Kidney (tissue), 14 donors: ENCODE measurements around the gene SNAPC4. TPM values are rescaled to one million over a fixed set of nuclear protein-coding genes. Genes with fewer than 3 reads are reported as not detected.

ENCODE experiments used
- DNase-seq, 5 donors: peaks; one replicate each; pipeline ENCODE4 v3.0.0-alpha.2; 2013 to 2020
- FAIRE-seq: peaks from 2 replicates; lab custom pipeline; 2012; peaks lifted over from hg19 to GRCh38; lab: Jason Lieb, UNC
- H3K27ac ChIP-seq, 2 donors: one replicate each; pipeline ENCODE4 v1.7.0; 2013; ENCODE audit warnings: low read depth in 2 of 2, low read length in 2 of 2, inconsistent platforms in 1 of 2
- H3K27me3 ChIP-seq: one replicate; pipeline ENCODE4 v1.7.1; 2013; ENCODE audit warnings: low read length, inconsistent platforms; ENCODE audit not compliant: control insufficient read depth, insufficient read depth
- H3K36me3 ChIP-seq, 3 donors: one replicate each; pipeline versions ENCODE4 v1.7.0 to v1.7.1; 2013; ENCODE audit warnings: low read length in 3 of 3, control low read depth in 1 of 3, inconsistent platforms in 1 of 3; ENCODE audit not compliant: insufficient read depth in 3 of 3, control insufficient read depth in 2 of 3
- H3K4me1 ChIP-seq, 3 donors: one replicate each; pipeline versions ENCODE4 v1.7.0 to v1.7.1; 2013; ENCODE audit warnings: low read length in 3 of 3, inconsistent platforms in 1 of 3, low read depth in 1 of 3; ENCODE audit not compliant: control insufficient read depth in 2 of 3, insufficient read depth in 2 of 3
- H3K4me3 ChIP-seq, 3 donors: one replicate each; pipeline versions ENCODE4 v1.7.0 to v1.8.1; 2013; ENCODE audit warnings: low read length in 3 of 3, control low read depth in 1 of 3, inconsistent platforms in 1 of 3
- H3K9ac ChIP-seq, 3 donors: one replicate each; pipeline versions ENCODE4 v1.7.0 to v1.7.1; 2013; ENCODE audit warnings: low read length in 3 of 3, control low read depth in 1 of 3, inconsistent platforms in 1 of 3
- H3K9me3 ChIP-seq, 3 donors: one replicate each; pipeline versions ENCODE4 v1.7.0 to v1.7.1; 2013; ENCODE audit warnings: low read length in 3 of 3, control low read depth in 1 of 3, inconsistent platforms in 1 of 3; ENCODE audit not compliant: control insufficient read depth in 2 of 3, insufficient read depth in 1 of 3
- CTCF ChIP-seq: IDR thresholded peaks from 3 replicates; pipeline ENCODE4 v1.5.1; 2012; ENCODE audit warnings: mild to moderate bottlenecking, moderate library complexity, borderline replicate concordance; ENCODE audit not compliant: insufficient read depth; ENCODE audit errors: extremely low read depth
- intact Hi-C: fragments of 100-400 bp; cut with DNase I; formaldehyde crosslinking; loops from one replicate; pipeline ENCODE4 v1.11.1; 2022
- polyA plus RNA-seq: library from polyadenylated mRNA; stranded (reverse); fragments of 350-450 nt; fragmentation: Illumina TruSeq; extraction: RNeasy Lipid Tissue Mini Kit (QIAGEN cat#74804); gene quantifications from one replicate; pipeline ENCODE4 v1.2.3, GENCODE V29; 2014; ENCODE audit warnings: low read depth, low replicate concordance; ENCODE audit not compliant: insufficient read depth
- total RNA-seq: library from RNA; stranded (reverse); fragmentation: NEBNext Ultra II Directional; extraction: Animal tissue kit (Norgen Biotek cat#: 25700); gene quantifications from one replicate; pipeline ENCODE4 v1.2.1, GENCODE V29; 2021
- donor health status: control.
- donor health status: control.
- donor health status: control.
- donor health status: control.
- donor health status: control.
- donor health status: DM: yes; HTN: yes; CAD: no.
- donor health status: Normal renal cell carcinoma (clear cell type).

SNAPC4 gene
- total and polyA plus RNA-seq, 2 donors from 2014 or later = 3.2 to 11.0 TPM

- no peak for FAIRE-seq
- H3K9ac ChIP-seq = no peak overlapping the region
- H3K36me3 ChIP-seq = peaks cover 0 to 7% (median 0%) of the 10 kb centered on the region in 3 donors
- DNase-seq = peak in 1 of 5 donors; percentile 66
- H3K4me3 ChIP-seq = no peak overlapping the region
- intact Hi-C loops = no loop called here
- TF ChIP-seq CTCF = no peak
- no peaks in the 10 kb centered on the region for H3K9me3 ChIP-seq
- peaks cover 0 to 11% (median 0%) of the 10 kb centered on the region in 3 donors for H3K4me1 ChIP-seq
- no peak overlapping the region for H3K27ac ChIP-seq
- H3K27me3 ChIP-seq = no peaks in the 10 kb centered on the region
Observed at GRCh38 chr9:136433043-136433715, 33.2 kb upstream of the SNAPC4 start.

DNA sequence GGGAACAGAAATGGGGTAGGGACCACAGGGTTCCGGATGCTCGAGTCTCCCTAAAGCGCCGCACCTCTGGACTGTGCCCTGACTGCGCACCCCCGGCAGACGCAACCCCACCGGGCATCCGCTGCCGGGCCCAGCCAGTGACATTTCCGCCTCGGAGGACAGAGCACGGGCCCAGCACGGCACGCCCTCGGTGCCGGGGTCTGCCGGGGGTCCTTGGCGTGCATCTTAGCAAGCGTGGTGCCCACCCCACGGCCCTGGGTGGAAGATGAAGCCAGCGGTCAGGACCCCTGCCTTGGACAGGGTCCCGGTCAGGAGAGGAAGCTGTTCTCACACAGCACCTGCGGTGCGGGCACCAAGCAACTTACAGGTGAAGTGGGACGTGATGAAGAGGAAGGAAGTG, 32.6 kb upstream of the SNAPC4 start:
- no peak for TF ChIP-seq CTCF
- H3K36me3 ChIP-seq = peaks cover 0 to 7% (median 0%) of the 10 kb centered on the region in 3 donors
- no peak overlapping the region for H3K4me3 ChIP-seq
- no peak overlapping the region for H3K27ac ChIP-seq
- H3K9ac ChIP-seq = no peak overlapping the region
- intact Hi-C loops = no loop called here
- FAIRE-seq (no peak), DNase-seq (peak in 1 of 5 donors; percentile 66)
- peaks cover 0 to 9% (median 0%) of the 10 kb centered on the region in 3 donors for H3K4me1 ChIP-seq
- H3K9me3 ChIP-seq = no peaks in the 10 kb centered on the region
- no peaks in the 10 kb centered on the region for H3K27me3 ChIP-seq

GRCh38 chr9:136431782-136432350, 31.9 kb upstream of the SNAPC4 start:
- Histone ChIP-seq H3K4me3 (no peak overlapping the region), H3K9ac (no peak overlapping the region), H3K27ac (no peak overlapping the region), H3K4me1 (peaks cover 0 to 1% (median 0%) of the 10 kb centered on the region in 3 donors), H3K36me3 (peaks cover 0 to 7% (median 0%) of the 10 kb centered on the region in 3 donors), H3K27me3 (no peaks in the 10 kb centered on the region), H3K9me3 (no peaks in the 10 kb centered on the region)
- peak in 1 of 5 donors; percentile 73 for DNase-seq
- no peak for FAIRE-seq
- TF ChIP-seq CTCF = no peak
- intact Hi-C loops = no loop called here
